HepG2 (cell line): Measurements from ENCODE around the gene PASD1. TPM values are rescaled to one million over a fixed set of nuclear protein-coding genes. Genes with fewer than 3 reads are reported as not detected.

Experiments used
- ATAC-seq: fragments of 200-7000 bp; cut with Tn5 transposase; 3 replicates; pipeline ENCODE4 v1.9.1; 2020; ENCODE audit warnings: mild to moderate bottlenecking, moderate library complexity
- BruUV-seq: library from RNA; stranded (reverse); fragments of 400-500 nt; replicated peaks from 2 replicates; lab custom pipeline; 2021; lab: Mats Ljungman, UMichigan
- CTCF ChIA-PET: fragments of 300-600 bp; formaldehyde crosslinking; extraction: SDS; loops from one replicate; lab custom pipeline; 2021; ENCODE audit warnings: low total read pairs, inconsistent platforms, low intra/inter-chr PET ratio; lab: Yijun Ruan, JAX
- POLR2A ChIA-PET: fragments of 350-600 bp; sonication (Branson Sonifier 250); formaldehyde crosslinking; loops from one replicate; lab custom pipeline; 2020; ENCODE audit warnings: antibody characterized with exemption, inconsistent platforms; lab: Yijun Ruan, JAX
- DNase-seq: peaks from one replicate; pipeline ENCODE4 v3.0.0-alpha.2; 2015; ENCODE audit warnings: low spot score
- FAIRE-seq: peaks from 3 replicates; lab custom pipeline; 2011; peaks lifted over from hg19 to GRCh38; lab: Jason Lieb, UNC
- H2AFZ ChIP-seq: one replicate; pipeline ENCODE4 v1.6.1; 2011; ENCODE audit warnings: low read length, inconsistent platforms
- H3K27ac ChIP-seq: fragments of 300-600 bp; 3 replicates; pipeline ENCODE4 v1.8.0; 2011; ENCODE audit warnings: mixed run types, mild to moderate bottlenecking, mixed read lengths, low read length, inconsistent platforms; ENCODE audit not compliant: insufficient read depth; ENCODE audit errors: extremely low read length
- H3K27me3 ChIP-seq, 2 experiments: fragments of 200-600 bp in 1 of 2; 2 replicates in 1 of 2; 3 replicates in 1 of 2; pipeline versions ENCODE4 v1.6.0 to v1.8.0; 2011; ENCODE audit warnings: low read length in 2 of 2, mild to moderate bottlenecking in 2 of 2, moderate library complexity in 2 of 2, inconsistent platforms in 1 of 2; ENCODE audit not compliant: insufficient read depth in 2 of 2, control insufficient read depth in 1 of 2
- H3K36me3 ChIP-seq, 2 experiments: fragments of 200-600 bp in 1 of 2; replicated peaks in 1 of 2; 2 replicates in 1 of 2; 3 replicates in 1 of 2; pipeline versions ENCODE4 v1.5.1 to v1.8.0; 2011; ENCODE audit warnings: low read length in 2 of 2, inconsistent platforms in 1 of 2; ENCODE audit not compliant: insufficient read depth in 2 of 2, control insufficient read depth in 1 of 2
- H3K4me1 ChIP-seq: 2 replicates; pipeline ENCODE4 v1.5.1; 2012; ENCODE audit warnings: low read length, inconsistent platforms; ENCODE audit not compliant: insufficient read depth
- H3K4me2 ChIP-seq: 2 replicates; pipeline ENCODE4 v1.6.0; 2011; ENCODE audit warnings: low read depth, low read length, inconsistent platforms
- H3K4me3 ChIP-seq, 3 experiments: fragments of 200-600 bp in 1 of 3; sonication (generic), shearing (Covaris generic) in 1 of 3; replicated peaks in 1 of 3; 2 replicates each; pipeline ENCODE4 v1.5.1; 2011 to 2016; ENCODE audit warnings: low read length in 3 of 3, inconsistent platforms in 2 of 3, low read depth in 2 of 3, mild to moderate bottlenecking in 2 of 3, control low read depth in 1 of 3, mixed read lengths in 1 of 3; ENCODE audit not compliant: insufficient read depth in 1 of 3
- H3K79me2 ChIP-seq: one replicate; pipeline ENCODE4 v1.6.1; 2011; ENCODE audit warnings: low read length, inconsistent platforms; ENCODE audit not compliant: insufficient read depth
- H3K9ac ChIP-seq: 2 replicates; pipeline ENCODE4 v1.6.0; 2011; ENCODE audit warnings: mild to moderate bottlenecking, low read depth, low read length, inconsistent platforms; ENCODE audit not compliant: insufficient read depth
- H3K9me3 ChIP-seq: 2 replicates; pipeline ENCODE4 v1.5.1; 2012; ENCODE audit warnings: mild to moderate bottlenecking, low read length
- H4K20me1 ChIP-seq: 2 replicates; pipeline ENCODE4 v1.6.0; 2011; ENCODE audit warnings: inconsistent platforms, mild to moderate bottlenecking, low read length, moderate library complexity; ENCODE audit not compliant: insufficient read depth
- CERS6 ChIP-seq: sonication (generic); formaldehyde crosslinking; IDR thresholded peaks from 2 replicates; pipeline ENCODE4 v1.5.0; 2020; ENCODE audit warnings: missing genetic modification reagents
- DNMT1 ChIP-seq: sonication (generic); formaldehyde crosslinking; IDR thresholded peaks from 2 replicates; pipeline ENCODE4 v1.5.1; 2020; ENCODE audit warnings: mild to moderate bottlenecking, missing genetic modification reagents
- ISL2 ChIP-seq: sonication (generic); formaldehyde crosslinking; IDR thresholded peaks from 2 replicates; pipeline ENCODE4 v1.5.0; 2020; ENCODE audit warnings: missing genetic modification reagents
- SCMH1 ChIP-seq: sonication (generic); formaldehyde crosslinking; IDR thresholded peaks from 2 replicates; pipeline ENCODE4 v1.9.0; 2021; ENCODE audit warnings: missing genetic modification reagents, mild to moderate bottlenecking, borderline replicate concordance
- SPEN ChIP-seq: sonication (generic); formaldehyde crosslinking; IDR thresholded peaks from 2 replicates; pipeline ENCODE4 v1.5.1; 2020; ENCODE audit warnings: low read depth, mild to moderate bottlenecking, missing genetic modification reagents
- STAG1 ChIP-seq: sonication (generic); formaldehyde crosslinking; IDR thresholded peaks from 2 replicates; pipeline ENCODE4 v1.4.0; 2020; ENCODE audit warnings: missing genetic modification reagents
- TBL1XR1 ChIP-seq: fragments of 150-350 bp; IDR thresholded peaks from 2 replicates; pipeline ENCODE4 v1.6.1; 2014; ENCODE audit warnings: borderline replicate concordance, low read length; ENCODE audit not compliant: partially characterized antibody
- ZNF260 ChIP-seq: sonication (generic); formaldehyde crosslinking; IDR thresholded peaks from 2 replicates; pipeline ENCODE4 v1.4.0; 2020; ENCODE audit warnings: missing genetic modification reagents, low read depth, mild to moderate bottlenecking, borderline replicate concordance
- ZNF468 ChIP-seq: sonication (generic); formaldehyde crosslinking; IDR thresholded peaks from 2 replicates; pipeline ENCODE4 v1.8.0; 2022; ENCODE audit warnings: mild to moderate bottlenecking, moderate library complexity, missing genetic modification reagents
- ZNF552 ChIP-seq: sonication (generic); formaldehyde crosslinking; IDR thresholded peaks from 2 replicates; pipeline ENCODE4 v1.9.0; 2022; ENCODE audit warnings: missing genetic modification reagents, mild to moderate bottlenecking, borderline replicate concordance
- ZNF660 ChIP-seq: sonication (generic); formaldehyde crosslinking; IDR thresholded peaks from 2 replicates; pipeline ENCODE4 v1.5.1; 2020; ENCODE audit warnings: mild to moderate bottlenecking, low read depth, missing genetic modification reagents, borderline replicate concordance
- WGBS: methylation state at CpG from one replicate; pipeline ENCODE4 v1.1.6; 2017; ENCODE audit warnings: low lambda C conversion rate; 5-methylcytosine and 5-hydroxymethylcytosine counted together
- in situ Hi-C: cut with HindIII; loops from 2 replicates; pipeline ENCODE4 v1.10.0; 2017; ENCODE audit warnings: low pct_unique_long_range_greater_than_20kb; ENCODE audit not compliant: extremely low pct_ligation_motif_present
- intact Hi-C: fragments of 100-400 bp; cut with micrococcal nuclease; formaldehyde crosslinking; loops from one replicate; pipeline ENCODE4 v1.10.0; 2022; ENCODE audit not compliant: unreplicated experiment
- polyA plus RNA-seq, 8 experiments: library from polyadenylated mRNA; depleted of rRNA in 3 of 8; stranded (reverse) in 7 of 8; unstranded in 1 of 8; fragments of >200 nt; fragmentation: Illumina TruSeq in 4 of 8; extraction: Trizol in 4 of 8; gene quantifications; 2 replicates each; pipeline versions ENCODE4 v1.2.1 to v1.2.3, GENCODE V29; 2011 to 2016; ENCODE audit warnings: low read depth in 4 of 8, missing spikeins in 1 of 8, mixed read lengths in 1 of 8; ENCODE audit not compliant: insufficient read depth in 1 of 8
- total RNA-seq, 5 experiments: library from RNA; depleted of rRNA; stranded (reverse); fragments of >200 nt; fragmentation: Illumina TruSeq; extraction: Trizol; gene quantifications; 2 replicates each; pipeline ENCODE4 v1.2.3, GENCODE V29; 2016; ENCODE audit warnings: low read depth in 1 of 5
- TF ChIP-seq, protein P1 (sequence below): sonication (generic); formaldehyde crosslinking; IDR thresholded peaks from 2 replicates; pipeline ENCODE4 v1.5.0; 2020; ENCODE audit warnings: mild to moderate bottlenecking, missing genetic modification reagents, moderate library complexity
- TF ChIP-seq, protein P2 (sequence below): sonication (generic); formaldehyde crosslinking; IDR thresholded peaks from 2 replicates; pipeline ENCODE4 v1.4.0; 2020; ENCODE audit warnings: missing genetic modification reagents

PASD1 gene
- total and polyA plus RNA-seq, 2 of the 13 experiments (the other 11 are each of a cell fraction or from before 2014, with no cell fraction given) = not detected

GRCh38 chrX:151712253-151712652 is 148.8 kb downstream of the PASD1 start:
- no peak for DNase-seq
- intact Hi-C loops (no loop called here), in situ Hi-C loops (no loop called here)
- WGBS = no CpG with 5 or more reads among the region's 3 CpGs
- BruUV-seq = no TSS peak
- Histone ChIP-seq H3K4me3 (no peak overlapping the region), H2AFZ (no peak overlapping the region), H3K27me3 (no peaks in the 10 kb centered on the region), H4K20me1 (no peaks in the 10 kb centered on the region), H3K9me3 (no peaks in the 10 kb centered on the region), H3K27ac (no peak overlapping the region), H3K4me1 (no peaks in the 10 kb centered on the region), H3K36me3 (no peaks in the 10 kb centered on the region), H3K4me2 (no peak overlapping the region), H3K9ac (no peak overlapping the region), H3K79me2 (no peaks in the 10 kb centered on the region)
- no peak for FAIRE-seq
- CTCF ChIA-PET = no interaction called here
- no peak for ATAC-seq
- TF ChIP-seq DNMT1 = no peak
- no peak for TF ChIP-seq ZNF260 (CRISPR knock-in tag)
- no peak for TF ChIP-seq ISL2
- TF ChIP-seq CERS6 (CRISPR knock-in tag) = no peak
- no peak for TF ChIP-seq ZNF552 (CRISPR knock-in tag)
- TF ChIP-seq, all 625 proteins: peak for 0
- POLR2A ChIA-PET = no interaction called here

GRCh38 chrX:151713849-151714248 is 150.4 kb downstream of the PASD1 start:
- CTCF ChIA-PET = interaction anchor here (1.5 kb wide), 1 partner anchor 922 kb away, joined by 4 read pairs; no protein-coding TSS in a partner anchor
- Histone ChIP-seq H3K4me3 (no peak overlapping the region), H3K4me2 (no peak overlapping the region), H3K79me2 (no peaks in the 10 kb centered on the region), H3K27ac (no peak overlapping the region), H3K36me3 (no peaks in the 10 kb centered on the region), H2AFZ (no peak overlapping the region), H3K4me1 (no peaks in the 10 kb centered on the region), H3K9ac (no peak overlapping the region), H4K20me1 (no peaks in the 10 kb centered on the region), H3K9me3 (no peaks in the 10 kb centered on the region), H3K27me3 (no peaks in the 10 kb centered on the region)
- in situ Hi-C loops (no loop called here), intact Hi-C loops (no loop called here)
- ATAC-seq (peak; percentile 87), FAIRE-seq (no peak), DNase-seq (peak; percentile 0)
- no TSS peak for BruUV-seq
- no peak for TF ChIP-seq ZNF468 (CRISPR knock-in tag)
- TF ChIP-seq, protein P1, sequence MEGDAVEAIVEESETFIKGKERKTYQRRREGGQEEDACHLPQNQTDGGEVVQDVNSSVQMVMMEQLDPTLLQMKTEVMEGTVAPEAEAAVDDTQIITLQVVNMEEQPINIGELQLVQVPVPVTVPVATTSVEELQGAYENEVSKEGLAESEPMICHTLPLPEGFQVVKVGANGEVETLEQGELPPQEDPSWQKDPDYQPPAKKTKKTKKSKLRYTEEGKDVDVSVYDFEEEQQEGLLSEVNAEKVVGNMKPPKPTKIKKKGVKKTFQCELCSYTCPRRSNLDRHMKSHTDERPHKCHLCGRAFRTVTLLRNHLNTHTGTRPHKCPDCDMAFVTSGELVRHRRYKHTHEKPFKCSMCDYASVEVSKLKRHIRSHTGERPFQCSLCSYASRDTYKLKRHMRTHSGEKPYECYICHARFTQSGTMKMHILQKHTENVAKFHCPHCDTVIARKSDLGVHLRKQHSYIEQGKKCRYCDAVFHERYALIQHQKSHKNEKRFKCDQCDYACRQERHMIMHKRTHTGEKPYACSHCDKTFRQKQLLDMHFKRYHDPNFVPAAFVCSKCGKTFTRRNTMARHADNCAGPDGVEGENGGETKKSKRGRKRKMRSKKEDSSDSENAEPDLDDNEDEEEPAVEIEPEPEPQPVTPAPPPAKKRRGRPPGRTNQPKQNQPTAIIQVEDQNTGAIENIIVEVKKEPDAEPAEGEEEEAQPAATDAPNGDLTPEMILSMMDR (CRISPR knock-in tag) = peak; percentile 63
- TF ChIP-seq SCMH1 (CRISPR knock-in tag) = no peak
- TF ChIP-seq TBL1XR1 = no peak
- TF ChIP-seq STAG1 (CRISPR knock-in tag) = peak; percentile 57
- TF ChIP-seq SPEN (CRISPR knock-in tag) = no peak
- TF ChIP-seq, protein P2, sequence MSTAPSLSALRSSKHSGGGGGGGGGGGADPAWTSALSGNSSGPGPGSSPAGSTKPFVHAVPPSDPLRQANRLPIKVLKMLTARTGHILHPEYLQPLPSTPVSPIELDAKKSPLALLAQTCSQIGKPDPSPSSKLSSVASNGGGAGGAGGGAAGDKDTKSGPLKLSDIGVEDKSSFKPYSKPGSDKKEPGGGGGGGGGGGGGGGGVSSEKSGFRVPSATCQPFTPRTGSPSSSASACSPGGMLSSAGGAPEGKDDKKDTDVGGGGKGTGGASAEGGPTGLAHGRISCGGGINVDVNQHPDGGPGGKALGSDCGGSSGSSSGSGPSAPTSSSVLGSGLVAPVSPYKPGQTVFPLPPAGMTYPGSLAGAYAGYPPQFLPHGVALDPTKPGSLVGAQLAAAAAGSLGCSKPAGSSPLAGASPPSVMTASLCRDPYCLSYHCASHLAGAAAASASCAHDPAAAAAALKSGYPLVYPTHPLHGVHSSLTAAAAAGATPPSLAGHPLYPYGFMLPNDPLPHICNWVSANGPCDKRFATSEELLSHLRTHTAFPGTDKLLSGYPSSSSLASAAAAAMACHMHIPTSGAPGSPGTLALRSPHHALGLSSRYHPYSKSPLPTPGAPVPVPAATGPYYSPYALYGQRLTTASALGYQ (CRISPR knock-in tag) = no peak
- no peak for TF ChIP-seq ZNF660
- 10% methylated on average over 1 of the region's 3 CpGs for WGBS
- POLR2A ChIA-PET = no interaction called here
